Embryonic facial prominence (tissue), 1 donor: ENCODE results near the gene COL23A1.
"Not testable (repeated sequence)": the region's sequence is repeated elsewhere in the genome, so short reads cannot be mapped to it uniquely, and the experiment has no call there.

Source experiments
- DNase-seq: peaks from one replicate; pipeline ENCODE4 v3.0.0-alpha.2; 2016; ENCODE audit errors: extremely low spot score

The COL23A1 gene

DNA sequence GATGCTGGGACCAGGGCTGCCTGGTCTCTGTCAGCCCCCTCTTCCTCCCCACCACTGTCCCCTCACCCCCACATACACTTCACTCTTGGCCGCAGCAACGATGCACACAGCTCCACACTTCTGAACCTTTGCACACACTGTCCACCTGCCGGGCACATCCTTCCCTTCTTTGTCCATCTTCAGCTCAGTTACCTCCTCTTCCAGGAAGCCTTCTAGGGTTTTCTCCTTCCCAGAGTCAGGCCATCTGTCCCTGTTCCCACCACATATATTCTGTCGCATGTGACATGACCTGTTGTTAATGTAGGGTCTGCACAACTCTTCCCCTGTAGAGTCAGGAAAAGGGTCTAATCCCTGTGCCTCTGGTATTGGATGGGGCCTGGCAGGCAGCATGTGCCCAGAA lies 319.0 kb downstream of the COL23A1 start:
- DNase-seq = no peak

DNA sequence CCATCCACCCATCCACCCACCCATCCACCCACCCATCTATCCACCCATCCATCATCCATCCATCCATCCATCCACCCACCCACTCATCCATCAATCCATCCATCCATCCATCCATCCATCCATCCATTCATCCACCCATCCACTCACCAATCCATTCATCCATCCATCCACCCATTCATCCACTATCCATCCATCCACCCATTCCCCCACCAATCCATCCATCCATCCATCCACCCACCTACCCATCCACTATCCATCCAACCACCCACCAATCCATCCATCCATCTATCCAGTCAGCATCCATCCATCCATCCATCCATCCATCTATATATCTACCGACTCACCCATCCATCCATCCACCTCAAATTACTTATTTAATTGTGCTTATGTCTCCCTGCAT lies 320.7 kb downstream of the COL23A1 start:
- DNase-seq = no peak

DNA sequence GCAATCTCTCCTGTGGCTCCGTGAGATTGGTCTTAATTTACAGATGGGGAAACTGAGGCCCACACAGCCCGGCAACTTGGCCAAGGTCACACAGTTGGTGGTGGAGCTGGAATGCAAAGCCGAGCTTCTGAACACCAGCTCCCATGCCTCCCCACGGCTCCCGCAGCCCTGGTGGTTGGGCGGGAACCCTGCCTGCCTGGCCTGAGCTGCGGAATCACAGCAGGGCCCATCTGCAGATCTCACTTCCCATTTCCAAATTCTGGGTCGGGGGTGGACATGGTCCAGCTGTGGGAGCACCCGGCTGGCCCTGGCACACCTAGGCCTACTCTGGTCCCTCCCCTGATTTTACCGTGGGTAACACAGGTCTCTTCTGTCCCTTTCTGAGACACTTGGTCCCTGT lies 322.3 kb downstream of the COL23A1 start:
- DNase-seq = no peak

DNA sequence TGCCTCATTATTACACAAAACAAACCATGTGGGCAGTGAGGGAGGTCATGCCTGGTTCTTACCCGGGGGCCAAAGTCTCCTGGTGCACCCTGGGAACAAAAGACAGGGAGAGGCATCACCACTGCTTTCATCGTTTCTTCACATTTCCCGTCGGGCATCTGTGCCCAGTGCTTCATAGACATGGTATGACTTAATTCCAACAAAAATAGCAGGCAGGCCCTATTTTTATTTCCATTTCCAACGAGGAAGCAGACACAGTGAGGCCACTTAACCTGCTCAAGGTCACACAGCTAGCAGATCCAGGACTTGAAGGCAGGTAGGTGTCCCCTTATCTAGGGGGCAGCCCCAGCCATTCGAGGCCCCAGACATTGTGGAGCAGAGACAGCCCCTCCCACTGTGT lies 322.9 kb downstream of the COL23A1 start:
- no peak for DNase-seq

DNA sequence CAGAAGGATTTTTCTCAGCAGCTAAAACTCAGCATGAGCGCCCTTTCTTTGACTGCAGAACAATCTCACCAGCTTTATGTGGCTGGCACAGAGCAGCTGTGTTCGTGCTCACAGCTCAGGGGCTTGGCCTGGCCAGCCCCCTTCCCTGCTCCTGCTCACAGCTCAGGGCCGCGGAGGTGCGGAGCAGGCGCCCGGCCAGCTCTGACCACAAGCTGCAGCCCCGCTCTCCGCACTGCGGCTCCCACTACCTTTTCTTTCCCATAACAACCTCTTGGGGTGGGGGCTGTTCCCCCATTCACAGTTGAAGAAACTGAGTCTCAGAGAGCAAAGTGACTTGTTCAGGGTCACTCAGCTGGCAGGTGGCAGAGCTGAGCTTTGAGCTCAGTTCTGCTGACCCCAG lies 323.6 kb downstream of the COL23A1 start:
- no peak for DNase-seq

DNA sequence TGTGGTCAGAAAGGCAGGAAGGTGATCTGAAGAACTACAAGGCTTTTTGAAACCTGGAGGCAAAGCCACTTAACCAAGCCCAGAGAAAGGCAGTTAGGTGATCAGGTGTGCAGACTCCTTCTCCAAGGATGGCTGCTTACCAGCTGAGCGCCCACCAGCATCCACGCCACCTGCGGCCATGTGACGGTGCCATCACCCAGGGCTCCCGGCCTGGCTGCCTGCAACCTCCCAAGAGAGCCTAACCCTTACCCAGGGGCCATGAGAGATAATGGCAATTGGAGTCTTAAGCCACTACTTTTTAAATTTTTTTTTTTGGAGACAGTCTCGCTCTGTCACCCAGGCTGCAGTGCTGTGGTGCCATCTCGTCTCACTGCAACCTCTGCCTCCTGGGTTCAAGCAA lies 324.4 kb downstream of the COL23A1 start:
- DNase-seq = no peak

DNA sequence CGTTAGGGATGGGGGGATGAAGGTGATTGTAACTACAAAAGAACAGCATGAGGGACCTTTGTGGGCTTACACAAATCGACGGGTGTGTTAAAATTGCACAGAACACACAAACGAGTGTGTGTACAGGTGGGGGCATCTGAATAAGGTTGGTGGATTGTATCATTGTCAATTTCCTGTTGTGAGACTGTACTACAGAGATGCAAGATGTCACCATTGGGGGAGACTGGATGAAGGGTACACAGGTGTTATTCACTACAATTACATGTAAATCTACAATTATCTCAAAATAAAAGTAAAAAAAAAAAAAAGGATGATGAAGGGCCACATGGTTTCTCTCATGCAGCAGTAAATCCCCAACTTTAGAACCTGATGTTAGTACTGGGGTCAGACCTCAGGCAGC lies 326.1 kb downstream of the COL23A1 start:
- DNase-seq = no peak

DNA sequence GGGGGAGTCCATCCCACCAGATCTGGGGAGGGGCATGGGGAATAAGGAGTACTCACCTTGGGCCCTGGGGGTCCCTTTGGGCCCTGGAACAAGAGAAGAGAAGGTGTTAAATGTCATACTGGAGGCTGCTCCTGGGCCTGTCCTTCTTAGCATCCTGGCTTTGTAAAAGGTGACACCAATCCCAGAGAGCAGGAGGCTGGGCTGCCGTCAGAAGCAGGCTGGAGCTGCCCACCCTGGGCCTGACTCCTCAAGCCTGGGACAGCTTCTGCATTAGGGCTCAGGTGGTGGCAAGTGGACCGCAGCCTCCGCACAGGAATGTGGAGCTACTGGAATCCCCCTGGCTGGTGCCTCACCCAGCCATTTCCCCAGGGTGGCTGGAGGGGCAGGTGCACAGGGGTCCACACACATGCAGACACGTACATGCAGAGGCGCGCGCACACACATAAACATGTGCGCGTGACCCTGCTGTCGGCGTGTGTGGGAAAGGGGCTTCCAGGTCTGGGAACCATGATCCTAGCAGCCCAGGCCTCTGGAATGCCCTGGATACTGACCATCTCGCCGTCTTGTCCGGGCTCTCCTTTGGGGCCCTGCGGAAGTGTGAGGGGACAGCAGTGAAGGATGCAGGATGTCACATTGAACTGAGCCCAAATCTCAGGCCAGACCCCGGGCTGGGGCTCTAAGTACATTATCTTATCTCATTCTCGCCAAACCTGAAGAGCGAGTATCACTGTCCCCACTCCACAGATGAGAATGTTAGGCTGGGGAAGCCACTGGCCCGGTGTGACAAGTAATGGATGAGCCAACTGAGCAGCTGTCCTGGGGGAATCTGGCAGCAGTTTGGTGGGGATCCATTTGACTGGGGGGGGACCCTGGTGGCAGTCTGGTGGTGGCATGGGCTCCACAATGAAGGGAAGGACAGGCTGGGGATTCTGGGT lies 328.3 kb downstream of the COL23A1 start:
- DNase-seq = no peak

DNA sequence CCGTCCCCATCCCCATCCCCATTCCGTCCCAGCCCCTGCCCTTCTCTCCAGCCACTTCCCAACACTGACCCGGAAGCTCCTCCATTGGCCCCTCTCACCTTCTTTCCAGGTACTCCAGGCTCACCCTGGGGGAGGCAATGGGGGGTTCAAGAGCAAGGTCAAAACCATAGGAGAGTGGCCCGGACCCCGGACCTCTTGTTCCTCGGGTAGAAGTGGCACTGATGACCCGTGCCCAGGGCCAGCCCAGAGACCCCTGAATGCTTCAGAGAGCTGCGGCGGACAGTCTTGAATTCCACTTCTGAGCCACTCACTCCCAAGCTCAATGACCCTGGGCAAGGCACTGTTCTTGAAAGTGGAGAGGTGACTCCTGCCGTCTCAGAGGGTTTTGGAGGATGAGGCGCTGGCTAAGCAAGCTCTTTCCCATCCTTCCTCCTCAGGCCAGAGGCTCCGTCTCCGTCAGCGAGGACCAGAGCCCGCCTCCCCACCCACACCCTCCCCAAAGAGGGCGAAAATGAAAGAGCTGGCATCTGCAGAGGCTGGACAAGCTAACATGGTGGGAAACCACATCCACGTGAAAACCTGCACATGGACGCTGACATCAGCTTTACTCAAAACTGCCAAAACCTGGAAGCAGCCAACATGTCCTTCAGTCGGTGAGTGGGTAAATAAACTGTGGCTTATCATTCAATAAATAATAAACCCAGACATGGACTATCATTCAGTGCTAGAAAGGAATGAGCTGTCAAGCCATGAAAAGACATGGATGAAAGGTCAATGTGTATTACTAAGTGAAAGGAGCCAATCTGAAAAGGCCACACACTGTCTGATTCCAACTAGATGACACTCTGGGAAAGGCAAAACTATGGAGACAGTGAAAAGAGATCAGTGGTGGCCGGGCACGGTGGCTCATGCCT lies 330.3 kb downstream of the COL23A1 start:
- DNase-seq = no peak

DNA sequence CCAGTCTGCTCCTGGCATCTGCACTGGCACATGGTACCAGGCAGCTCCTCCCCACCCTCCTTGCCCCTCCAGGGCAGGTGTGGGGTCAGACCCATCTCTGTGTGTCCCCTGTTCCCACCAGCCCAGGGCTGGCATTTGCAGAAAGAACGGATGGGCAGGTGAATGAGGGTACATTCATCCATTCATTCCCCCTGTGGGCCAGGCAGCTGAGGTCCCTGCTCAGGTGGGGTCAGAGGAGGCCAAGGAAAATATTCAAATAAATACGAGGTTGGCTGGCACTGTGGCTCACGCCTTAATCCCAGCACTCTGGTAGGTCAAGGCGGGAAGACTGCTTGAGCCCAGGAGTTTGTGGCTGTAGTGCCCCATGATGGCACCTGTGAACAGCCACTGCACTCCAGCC lies 332.5 kb downstream of the COL23A1 start:
- DNase-seq = no peak

DNA sequence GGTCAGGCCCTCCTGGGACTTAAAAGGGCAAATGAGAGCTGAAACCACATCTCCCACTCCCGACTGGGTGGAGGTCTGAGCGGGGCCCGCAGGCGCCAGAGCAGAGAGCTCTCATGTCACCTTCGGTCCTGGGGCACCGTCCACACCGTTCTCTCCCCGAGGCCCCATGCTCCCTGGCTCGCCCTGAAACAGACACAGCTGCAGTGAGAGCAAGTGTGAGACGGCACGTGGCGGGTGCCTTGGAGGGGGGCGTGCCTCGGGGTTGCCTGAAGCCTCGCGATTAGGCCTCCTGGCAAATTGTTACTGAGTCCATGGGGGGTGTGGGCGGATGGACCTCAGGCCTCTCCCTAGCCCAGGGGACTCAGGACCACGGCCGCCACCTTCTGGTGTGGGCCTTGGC lies 333.4 kb downstream of the COL23A1 start:
- no peak for DNase-seq

DNA sequence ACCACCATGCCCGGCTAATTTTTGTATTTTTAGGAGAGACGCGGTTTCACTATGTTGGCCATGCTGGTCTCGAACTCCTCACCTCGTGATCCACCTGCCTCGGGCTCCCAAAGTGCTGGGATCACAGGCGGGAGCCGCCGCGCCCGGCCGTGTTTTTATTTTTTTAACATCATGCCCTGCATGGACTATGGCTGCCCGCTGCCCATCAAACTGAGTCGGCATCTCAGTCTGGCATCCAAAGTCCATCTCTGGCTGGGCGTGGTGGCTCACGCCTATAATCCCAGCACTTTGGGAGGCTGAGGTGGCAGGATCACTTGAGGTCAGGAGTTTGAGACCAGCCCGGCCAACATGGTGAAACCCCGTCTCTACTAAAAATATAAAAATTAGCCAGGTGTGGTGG lies 336.6 kb downstream of the COL23A1 start:
- not testable (repeated sequence) for DNase-seq

DNA sequence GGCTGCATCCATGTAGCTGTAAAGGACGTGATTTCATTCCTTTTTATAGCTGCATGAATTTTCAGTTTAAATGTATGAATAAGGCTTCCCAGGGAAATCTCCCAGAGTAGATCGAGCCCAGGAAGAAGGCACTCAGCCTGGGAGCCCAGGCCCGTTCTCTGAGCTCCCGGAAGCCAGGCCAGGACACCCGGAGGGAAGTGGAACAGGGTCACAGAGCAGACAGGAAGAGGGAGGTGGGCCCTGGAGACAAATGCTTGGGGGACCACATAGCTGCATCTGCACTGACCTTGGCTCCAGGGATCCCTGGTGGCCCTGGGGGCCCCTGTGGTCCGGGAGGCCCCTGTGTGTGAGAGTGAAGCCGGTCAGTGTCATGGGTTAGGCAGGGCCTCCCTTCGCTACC lies 337.9 kb downstream of the COL23A1 start:
- no peak for DNase-seq

DNA sequence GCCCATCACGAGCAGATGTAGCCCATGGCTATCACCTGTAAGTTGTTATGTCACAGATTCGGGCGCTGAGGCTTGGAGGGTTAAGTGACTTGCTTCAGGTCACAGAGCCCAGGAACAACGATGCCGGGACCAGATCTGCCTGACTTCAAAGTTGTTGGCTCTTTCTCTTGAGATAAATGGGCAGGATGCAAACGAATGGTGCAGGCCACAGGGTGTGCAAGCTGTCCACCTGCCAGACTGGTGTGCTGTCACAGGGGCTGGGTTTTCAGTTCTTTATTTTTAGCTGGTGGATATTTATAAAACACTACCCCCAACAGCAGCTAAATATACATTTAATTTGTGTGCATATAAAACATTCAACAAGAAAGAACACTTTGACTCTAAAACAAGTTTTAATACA lies 339.9 kb downstream of the COL23A1 start:
- no peak for DNase-seq

DNA sequence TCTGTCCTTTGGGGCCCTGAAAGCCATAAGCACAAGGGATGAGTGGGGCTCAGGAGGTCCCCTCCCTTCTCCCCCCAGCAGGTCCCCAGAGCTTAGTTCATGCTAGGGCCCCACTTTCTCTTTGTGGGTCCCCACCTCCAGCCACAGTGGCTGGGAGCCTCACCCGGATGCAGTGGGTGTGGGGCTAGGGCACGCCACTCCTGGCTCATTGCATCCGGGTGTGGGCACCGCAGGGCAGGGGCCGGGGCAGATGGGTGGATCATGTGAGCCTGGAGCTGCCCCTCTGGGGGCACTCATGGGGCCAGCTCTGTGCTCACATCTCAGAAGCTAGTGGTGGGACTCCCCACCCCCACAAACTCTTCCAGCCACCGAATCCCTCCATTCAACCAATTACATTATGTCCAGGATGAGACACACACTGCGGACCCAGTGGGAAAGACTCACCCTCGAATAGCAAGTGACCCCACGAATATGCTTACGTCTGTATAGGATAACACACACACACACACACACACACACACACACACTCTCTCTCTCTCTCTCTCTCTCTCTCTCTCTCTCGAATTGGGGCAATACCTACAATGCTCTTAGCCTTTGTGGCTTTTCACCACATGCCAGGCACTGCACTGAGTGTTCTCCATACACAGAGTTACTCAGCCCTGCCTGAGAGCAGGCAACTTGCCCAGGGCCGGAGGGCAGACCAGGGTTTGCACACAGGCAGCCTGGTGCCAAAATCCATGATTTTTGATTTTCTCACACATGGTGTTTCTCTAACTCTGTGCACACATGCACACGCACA lies 340.8 kb downstream of the COL23A1 start:
- no peak for DNase-seq

DNA sequence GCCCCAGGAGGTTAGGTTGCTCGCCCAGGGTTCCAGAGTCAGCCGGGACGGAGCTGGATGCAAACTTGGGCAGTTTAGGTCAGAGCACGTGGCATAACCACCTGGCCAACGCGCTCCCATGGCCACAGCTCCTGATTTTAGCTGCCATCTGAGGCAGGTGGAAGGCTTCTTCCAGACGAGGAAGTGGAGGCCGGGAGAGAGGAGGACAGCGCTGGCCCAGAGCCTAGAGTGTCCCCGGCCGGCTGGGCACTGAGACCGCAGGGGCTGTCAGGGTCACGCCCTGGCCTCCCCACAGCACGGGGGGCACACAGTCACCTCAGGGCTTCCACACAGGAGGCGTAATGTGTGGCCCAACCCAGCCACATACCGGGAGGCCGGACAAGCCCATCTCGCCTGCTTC lies 341.4 kb downstream of the COL23A1 start:
- no peak for DNase-seq

DNA sequence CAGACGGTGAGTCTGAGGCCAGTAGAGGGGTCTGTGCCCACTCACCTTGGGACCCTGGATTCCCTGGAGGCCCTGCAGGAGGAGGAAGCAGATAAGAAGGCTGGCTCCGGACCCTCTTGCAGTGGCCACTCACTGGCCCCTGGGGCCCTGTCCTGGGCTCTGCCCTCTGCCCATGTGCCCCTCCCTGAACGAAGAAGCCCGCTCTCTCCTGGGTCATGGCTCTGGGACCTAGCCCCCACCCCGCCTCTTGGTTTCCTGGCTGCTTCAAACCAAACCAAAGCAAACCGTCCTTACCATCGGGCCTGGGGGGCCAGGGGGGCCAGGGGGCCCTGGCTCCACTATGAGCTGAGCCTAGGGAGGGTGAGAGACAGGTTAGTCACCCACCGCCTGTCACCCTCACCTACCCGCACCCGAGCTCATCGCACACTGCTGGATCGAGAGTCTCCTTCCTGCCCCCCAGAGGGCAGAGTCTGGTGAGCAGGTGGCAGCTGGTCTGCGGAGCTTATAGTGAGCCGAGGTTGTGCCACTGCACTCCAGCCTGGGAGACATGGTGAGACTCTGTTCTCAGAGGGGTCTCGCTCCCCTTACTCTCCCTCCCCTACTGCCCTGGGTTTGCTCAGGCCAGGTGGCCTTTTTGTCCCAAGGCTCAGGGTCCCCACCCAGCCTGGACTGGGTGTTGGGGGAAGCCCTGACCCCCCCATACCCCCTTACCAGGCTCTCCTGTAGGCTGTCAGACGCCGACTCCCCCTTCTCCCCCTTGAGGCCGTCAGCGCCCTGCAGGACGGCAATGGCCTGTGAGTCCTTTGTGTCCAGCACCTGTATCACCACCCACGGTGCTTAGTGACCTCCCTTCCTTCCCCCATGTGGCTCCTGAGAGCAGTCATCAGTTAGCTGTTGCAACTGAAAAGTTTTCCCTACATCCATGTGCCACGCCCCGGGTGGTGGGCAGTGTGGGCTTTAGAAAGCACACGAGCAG lies 342.4 kb downstream of the COL23A1 start:
- DNase-seq = no peak

DNA sequence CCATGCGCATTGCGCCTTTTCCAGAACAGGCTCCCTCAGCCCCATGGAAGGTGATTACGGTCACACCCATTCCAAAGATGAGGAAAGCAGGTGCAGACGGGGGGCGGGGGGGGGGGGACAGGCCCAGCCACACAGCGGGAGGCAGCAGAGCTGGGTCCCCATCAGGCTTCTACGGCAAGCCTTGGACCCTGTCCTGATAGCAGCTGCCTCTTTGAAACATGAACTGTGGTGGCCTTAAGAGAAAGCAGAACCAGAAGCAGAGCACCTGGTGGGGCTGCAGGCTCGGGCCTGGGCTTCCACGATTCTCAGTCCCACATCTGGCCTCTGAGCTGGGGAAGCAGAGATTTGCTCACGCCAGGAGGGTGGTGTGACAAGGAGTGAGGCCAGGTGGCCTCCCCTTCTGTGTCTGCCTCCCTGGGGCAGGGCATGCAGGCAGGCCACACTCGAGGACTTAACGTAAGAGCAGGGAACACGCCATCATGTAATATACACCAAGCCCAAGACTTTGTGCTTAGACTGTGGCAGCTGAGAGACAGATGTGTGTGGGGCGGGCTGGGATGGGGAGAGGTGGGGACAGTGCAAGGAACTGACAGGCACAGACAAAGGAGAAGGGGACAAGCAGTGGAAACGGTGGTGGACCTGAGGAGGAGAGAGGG lies 343.4 kb downstream of the COL23A1 start:
- DNase-seq = no peak

DNA sequence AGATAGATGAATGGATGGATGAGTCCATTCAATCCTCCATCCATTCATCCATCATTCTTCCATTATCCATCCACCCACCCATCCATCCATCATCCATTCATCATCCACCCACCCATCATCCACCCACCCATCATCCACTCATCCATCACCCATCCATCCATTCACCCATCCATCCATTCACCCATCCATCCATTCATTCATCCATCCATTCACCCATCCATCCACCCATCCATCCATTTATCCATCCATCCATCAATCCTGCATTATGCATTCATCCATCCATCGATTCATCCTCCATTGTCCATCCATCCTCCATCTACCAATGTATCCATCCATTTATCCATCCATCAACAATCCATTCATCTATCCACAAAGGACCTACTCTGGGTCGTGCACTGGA lies 344.8 kb downstream of the COL23A1 start:
- DNase-seq = no peak

DNA sequence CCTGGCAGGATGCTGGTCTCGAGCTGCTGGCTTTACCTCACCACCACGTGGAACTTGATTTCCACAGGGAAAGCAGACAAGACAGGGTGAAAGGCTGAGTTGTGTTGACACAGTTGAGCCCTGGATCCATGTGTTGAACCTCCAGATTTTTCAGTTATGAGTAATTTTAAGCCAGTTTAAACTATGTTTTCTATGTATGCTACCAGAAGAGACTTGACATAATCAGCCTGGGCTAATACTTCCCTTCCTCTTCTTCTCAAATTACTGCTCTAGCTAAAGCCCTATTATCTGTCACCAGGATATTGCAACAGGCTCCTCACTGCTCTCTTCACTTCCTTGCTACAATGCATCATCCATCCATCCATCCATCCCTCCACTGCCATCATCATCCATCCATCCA lies 345.6 kb downstream of the COL23A1 start:
- DNase-seq = no peak
